CD4-positive, alpha-beta T cell treated with Interferon gamma for 1 hour (primary cell): ENCODE data around the gene MITF.

ENCODE experiments used
- DNase-seq: peaks from one replicate; pipeline ENCODE4 v3.0.0-alpha.2; 2020

The MITF gene

DNA sequence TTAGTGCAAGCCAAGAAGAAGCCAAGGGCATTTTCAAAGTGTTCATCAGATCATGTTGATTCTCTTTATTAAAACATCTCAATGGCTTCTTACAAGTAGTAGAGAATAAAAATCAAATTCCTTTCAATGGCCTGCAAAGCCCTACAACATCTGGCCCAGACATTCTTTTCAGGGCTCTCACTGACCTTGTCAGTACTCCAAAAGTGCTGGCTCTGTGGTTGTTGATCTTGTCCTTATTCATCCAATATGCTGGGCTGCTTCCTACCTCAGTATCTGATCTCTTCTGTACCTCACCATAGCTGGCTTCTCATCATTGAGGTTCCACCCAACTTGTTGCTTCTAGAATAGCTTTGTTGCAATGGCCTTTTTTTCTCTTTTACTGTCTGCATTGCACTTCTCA lies 186.2 kb downstream of the MITF start:
- DNase-seq, result no peak

DNA sequence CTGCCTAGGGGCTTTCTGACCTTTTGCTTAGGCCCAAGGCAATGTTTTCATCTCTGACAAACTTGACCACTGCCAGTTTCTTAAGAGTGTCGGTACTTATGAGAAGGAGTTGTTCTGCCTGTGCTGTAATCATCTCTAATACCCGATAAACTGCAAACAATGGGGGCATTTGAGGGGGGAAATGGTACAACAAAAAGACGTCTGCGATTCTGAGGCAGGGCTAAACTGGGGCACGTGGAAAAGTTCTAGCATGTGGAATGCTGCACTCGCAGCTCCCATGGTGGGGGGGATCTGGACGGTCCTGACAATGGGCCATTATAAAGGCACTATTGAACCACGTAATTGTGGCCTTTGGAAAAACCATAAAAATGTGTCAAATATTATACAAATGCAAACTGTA lies 187.1 kb downstream of the MITF start:
- no peak for DNase-seq

- no peak for DNase-seq
These were observed 188.3 kb downstream of the MITF start for GRCh38 chr3:69927571-69927970.

DNA sequence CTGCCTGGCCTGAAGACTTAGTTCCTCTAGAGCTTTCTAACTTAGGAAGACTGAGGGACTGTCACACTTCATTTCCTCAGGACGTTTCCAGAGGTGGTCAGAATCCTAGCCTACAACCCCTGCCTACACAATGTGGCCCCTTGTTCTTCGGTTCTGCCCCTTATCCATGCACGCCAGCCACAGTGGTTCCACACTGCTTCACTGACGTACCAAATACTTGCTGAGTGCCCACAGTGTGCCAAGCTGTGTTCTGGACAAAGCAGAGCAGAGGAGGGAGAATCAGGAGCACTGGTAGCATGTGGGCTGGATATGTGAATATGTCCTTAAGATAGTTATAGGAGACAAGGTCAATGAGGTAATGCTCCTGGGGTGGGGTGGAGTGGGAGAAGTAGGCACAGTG lies 189.8 kb downstream of the MITF start:
- no peak for DNase-seq

GRCh38 chr3:69930564-69930963 lies 191.3 kb downstream of the MITF start:
- no peak for DNase-seq

DNA sequence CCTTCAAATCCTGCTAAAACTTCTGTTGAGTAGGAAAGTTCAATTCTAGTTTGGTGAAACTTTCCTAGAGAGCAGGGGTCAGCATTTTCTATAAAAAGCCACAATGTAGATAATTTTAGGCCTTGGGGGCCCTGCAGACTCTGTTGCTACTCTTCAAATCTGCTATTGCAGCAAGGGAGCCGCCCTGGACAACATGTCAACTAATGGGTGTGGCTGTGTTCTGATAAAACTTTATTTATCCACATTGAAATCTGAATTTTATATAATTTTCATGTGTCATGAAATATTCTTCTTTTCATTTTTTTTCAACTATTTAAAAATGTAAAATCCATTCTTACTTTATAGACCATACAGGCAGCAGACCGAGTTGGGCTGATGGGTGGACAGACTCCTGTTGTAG lies 192.8 kb downstream of the MITF start:
- DNase-seq, result no peak

DNA sequence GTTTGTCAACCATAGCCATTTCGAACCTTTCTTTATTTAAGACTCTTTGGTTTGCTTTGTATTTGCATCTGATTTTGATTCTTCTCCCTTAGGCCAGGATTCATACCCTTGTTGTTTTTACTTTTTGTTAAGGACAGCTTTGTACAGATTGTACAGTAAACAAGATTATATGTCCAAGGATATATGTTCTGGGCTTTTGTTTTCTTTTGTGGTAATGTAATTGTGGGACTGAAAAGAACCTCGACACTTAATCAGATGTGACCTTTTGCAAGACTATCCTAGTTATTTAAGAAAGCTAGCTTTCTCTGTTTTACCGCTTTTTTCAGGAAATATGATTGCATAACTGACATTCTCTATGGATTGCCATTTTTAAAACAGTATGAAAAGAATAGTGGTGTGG lies 193.2 kb downstream of the MITF start:
- DNase-seq, result no peak

GRCh38 chr3:69934398-69934797 lies 195.1 kb downstream of the MITF start:
- DNase-seq, result no peak

DNA sequence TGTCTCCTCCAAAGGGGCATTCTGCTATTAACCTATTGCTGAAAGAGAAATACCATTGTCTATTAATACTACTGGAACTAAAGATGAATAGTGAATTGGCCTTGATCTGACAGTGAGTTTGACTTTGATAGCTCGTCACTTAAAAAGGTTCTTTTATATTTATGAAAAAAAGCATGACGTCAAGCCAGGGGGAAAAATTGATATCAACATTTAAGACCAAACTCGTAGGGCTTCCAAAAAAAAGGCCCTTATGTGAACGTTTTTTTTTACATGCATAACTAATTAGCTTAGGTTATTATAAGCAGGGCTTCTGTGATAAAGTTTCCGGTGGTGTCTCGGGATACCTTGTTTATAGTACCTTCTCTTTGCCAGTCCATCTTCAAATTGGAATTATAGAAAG lies 197.0 kb downstream of the MITF start:
- DNase-seq, result no peak

GRCh38 chr3:69938061-69938460 lies 198.8 kb downstream of the MITF start:
- no peak for DNase-seq

- no peak for DNase-seq
These were observed 199.7 kb downstream of the MITF start for GRCh38 chr3:69938931-69939330.

DNA sequence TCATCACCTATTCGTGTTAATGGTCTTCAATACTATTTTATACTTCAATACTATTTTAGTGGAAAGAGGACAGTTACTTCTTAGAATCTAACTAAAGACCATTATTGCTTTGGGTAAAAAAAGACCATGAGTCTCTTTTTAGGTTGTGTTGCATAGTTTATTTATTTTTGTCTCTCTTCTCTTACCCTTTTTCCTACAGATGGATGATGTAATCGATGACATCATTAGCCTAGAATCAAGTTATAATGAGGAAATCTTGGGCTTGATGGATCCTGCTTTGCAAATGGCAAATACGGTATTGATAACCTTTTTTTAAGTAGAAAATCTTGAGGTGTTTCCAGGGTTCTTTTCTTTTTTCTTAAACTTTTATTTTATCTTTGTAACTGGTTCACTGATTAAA lies 201.8 kb downstream of the MITF start:
- DNase-seq, result no peak

DNA sequence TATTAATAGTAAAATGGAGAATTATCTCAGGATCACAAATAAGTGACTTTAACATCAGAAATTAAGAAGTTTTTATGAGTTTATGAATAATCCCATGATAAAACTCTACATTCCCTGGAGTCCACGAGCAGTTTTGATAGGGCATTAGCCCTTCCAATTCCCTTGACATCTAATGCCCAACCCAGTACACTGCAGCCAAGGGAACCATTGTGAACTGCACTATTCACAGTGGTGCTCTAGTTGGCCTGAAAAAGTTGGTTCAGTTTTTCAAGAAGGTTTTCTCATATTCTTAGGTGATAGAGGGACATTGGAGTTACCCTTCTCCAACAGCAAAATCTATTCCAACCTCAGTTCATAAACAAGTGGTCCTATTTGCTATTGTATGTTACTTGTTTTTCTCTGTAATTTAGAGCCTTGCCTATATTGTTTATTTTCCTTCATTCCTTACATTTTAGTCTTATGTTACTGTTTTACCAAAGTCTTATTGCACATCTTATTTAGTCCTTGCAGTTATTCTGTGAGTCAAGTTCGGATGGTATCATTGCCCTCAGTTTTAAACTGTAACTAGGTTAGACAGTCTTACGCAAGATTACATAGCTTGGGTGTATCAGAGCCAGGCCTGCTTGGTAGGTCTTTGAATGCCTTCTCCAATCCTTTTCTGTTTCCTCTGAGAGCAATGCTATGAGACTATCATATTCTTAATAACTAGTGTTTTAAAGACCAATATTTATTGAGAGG lies 202.3 kb downstream of the MITF start:
- DNase-seq, result no peak

GRCh38 chr3:69944931-69945493 lies 205.7 kb downstream of the MITF start:
- DNase-seq, result no peak

DNA sequence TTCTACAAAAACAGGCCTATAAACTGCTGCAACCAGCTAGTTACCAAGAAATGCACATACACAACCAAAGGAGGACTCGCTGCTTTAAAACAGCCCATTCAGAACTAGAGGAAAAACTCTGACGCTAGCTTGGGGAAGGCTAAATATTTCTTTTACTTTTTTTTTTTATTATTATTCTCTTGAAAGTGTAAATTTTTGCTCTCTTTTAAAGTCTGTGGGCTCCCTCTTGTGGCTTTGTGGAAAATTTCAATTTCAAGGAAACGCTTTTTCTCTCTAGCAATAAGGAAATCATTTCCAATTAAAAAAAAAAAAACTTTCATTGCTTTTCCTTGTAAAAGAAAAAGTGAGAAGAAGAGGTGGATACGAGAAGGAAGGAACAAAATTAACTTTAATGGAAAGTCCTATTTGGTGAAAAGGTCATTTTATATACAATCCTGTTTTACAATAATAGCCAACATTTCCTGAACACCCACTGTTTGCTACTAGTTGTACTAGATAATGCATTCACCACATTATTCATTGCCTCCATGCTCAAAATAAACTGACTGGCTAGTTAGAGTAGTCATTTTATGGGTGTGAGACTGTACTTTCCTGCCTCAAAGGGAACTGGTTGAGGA lies 209.1 kb downstream of the MITF start:
- no peak for DNase-seq

- DNase-seq, result no peak
These were observed 212.4 kb downstream of the MITF start for GRCh38 chr3:69951616-69952015.

- DNase-seq, result no peak
These were observed 220.3 kb downstream of the MITF start for GRCh38 chr3:69959581-69959980.

DNA sequence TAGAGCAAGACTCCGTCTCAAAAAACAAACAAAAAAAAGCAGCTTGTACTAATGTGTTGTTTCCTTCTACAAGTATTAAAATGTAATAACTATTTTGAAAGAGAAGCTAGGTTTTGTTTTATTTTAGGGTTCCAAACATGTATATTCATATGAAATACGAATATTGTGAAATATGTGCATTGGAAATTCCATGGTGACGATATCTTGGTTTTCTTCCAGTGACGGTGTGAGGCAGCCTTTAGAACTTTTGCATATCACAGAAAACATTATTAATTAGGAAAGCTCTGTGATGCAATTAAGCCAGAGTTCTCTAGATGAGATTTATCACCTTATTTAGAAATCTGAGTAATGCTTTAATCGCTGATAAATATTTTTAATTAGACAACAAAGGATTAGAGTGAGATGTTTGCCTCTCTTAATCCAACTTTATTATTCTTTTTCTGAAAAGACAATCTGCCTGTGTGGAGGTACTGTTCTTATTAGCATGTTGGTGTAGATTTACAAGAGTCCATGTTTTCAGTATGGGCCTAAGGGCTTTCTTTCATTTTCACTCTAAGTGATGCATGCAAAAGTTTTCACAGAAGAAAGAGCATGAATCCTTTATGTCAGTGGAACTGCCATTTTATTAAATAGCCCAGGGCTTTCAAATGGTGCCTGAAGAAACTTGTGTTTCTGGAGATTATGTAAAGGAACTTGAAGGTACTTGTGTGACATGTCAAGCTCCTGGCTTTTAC lies 222.6 kb downstream of the MITF start:
- DNase-seq, result no peak

GRCh38 chr3:69963643-69964042 lies 224.4 kb downstream of the MITF start:
- no peak for DNase-seq

DNA sequence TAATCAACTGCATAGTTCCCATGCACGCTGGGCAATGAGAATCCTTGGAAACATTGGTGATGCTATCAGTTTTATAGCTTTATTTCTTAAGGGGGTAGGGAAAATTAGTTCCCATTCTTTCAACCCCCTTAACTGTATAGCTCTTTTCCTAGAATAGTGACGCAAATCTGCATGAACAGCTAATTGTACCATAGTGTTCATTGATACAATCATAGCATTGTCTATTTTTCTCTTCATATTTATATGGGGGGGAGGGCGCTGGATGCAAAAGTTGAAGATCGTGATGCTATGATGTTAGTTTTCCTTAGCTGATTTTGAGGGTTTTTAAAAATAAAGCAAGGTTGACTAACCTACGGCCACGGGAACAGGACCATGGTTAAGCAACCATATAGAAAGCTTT lies 227.9 kb downstream of the MITF start:
- no peak for DNase-seq

DNA sequence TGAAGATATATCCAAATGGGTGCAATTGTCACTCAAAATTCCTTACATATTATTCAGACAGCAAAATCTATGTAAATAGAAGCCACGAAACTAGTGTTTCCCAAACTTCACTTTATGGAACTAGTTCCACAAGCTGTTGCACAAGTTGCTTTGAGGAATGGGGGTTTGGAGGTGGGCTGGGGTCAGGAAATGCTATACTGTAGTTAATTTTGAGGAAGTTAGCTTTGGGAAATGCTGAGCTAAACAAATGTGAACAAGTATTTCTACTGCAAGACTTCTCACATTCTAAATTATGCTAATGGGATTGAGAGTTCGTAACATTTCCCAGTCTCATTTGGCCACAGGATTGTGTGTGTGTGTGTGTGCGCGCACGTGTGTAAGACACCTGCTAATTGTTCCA lies 231.6 kb downstream of the MITF start:
- DNase-seq, result no peak

GRCh38 chr3:69972672-69973071 lies 233.4 kb downstream of the MITF start:
- DNase-seq, result no peak

DNA sequence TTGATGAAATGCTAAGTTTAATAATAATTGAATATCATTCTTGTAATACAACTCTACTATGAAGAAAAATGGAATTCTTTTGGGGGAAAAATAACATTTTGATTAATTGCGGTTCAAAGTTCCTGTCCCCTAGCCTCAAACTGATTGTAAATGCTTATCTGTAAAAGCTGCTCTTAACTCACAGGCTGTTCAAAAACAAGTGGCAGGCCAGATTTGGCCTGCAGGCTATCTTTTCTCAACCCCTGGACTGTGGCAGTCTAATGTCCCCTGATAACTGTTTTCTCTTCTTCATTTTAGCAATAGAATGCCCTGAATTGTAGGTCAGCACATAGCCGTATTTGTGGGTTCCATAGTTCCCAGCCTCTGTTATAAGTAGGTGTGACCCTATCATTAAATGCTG lies 236.8 kb downstream of the MITF start:
- no peak for DNase-seq
